ENCODE data around the gene STX11.

STX11 gene

GRCh38 chr6:144139817-144140216, 10.5 kb upstream of the STX11 start:
- DNase-seq, result no peak
- intact Hi-C loops (cut with DNase I), result no loop called here

GRCh38 chr6:144140867-144141266, 9.4 kb upstream of the STX11 start:
- DNase-seq, result no peak
- intact Hi-C loops (cut with DNase I), result no loop called here

GRCh38 chr6:144141470-144141869, 8.8 kb upstream of the STX11 start:
- intact Hi-C loops (cut with DNase I), result no loop called here
- DNase-seq, result no peak

DNA sequence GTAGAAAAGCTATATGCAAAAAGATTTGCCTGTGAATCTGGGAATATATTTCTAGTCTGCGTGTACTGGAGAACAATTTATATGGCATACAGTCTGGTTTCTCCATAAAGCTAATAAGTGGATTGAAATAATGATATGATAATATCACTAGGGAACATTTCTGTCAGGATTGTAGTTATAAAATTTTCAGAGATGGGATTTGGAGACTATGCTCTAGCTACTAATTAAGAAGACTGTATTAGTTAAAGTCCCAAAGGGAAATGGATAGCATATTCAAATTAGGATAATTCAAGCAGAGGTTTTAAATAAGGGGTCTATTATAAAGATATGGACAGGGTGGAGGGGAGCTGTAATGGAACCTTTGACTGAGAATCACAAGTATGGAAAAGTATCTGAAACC, 7.2 kb upstream of the STX11 start:
- DNase-seq, result no peak
- intact Hi-C loops (cut with DNase I), result no loop called here

DNA sequence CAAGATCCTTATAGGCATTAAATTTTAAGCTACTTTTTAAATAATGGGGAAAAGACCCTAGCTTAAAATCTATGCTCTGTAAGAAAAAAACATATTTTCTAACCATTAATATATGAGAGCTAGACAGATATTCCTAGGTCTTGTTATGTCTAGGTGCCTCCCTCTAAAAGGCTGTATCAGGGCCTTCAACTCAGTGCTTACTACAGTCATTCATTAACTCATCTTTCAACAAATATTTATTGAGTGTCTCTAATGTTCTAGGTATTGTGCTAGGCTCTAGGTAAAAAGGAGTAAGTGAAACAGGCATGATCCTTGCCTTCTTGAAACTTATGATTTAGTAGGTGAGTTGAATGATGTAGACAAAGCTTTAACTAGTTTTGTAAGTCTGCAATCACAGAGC, 6.4 kb upstream of the STX11 start:
- DNase-seq, result no peak
- intact Hi-C loops (cut with DNase I), result no loop called here

GRCh38 chr6:144144996-144145395, 5.3 kb upstream of the STX11 start:
- intact Hi-C loops (cut with DNase I), result no loop called here
- DNase-seq, result no peak

DNA sequence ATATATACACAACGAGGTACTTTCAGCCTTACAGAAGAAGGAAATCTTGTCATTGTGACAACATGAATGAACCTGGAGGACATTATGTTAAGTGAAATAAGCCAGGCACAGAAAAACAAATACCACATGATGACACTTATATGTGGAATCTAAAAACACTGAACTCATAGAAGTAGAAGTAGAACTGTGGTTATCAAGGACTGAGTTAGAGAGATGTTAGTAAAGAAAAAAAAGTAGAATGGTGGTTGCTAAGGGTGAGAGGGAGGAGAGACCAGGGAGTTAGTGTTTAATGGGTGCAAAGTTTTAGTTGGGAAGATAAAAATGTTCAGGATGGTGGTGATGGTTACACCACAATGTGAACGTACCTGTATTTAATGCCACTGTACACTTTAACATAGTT, 4.8 kb upstream of the STX11 start:
- intact Hi-C loops (cut with DNase I), result no loop called here
- DNase-seq, result no peak

DNA sequence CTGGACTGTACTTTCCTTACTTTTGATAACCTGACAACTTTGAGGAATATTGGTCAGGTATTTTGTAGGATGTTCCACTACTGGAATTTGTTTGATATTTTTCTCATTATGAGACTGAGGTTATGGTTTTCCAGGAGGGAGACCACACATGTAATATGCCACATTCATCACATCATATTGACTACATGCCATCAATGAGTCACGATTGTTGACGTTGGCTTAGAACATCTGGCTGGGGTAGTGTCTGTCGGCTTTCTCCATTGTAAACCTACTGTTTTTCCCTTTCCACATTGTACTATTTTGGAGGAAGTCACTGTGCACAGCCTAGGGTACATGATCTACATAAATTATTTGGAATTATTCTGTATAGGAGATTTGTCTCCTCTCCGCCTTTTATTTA, 1.4 kb upstream of the STX11 start:
- intact Hi-C loops (cut with DNase I), result no loop called here
- DNase-seq, result no peak

DNA sequence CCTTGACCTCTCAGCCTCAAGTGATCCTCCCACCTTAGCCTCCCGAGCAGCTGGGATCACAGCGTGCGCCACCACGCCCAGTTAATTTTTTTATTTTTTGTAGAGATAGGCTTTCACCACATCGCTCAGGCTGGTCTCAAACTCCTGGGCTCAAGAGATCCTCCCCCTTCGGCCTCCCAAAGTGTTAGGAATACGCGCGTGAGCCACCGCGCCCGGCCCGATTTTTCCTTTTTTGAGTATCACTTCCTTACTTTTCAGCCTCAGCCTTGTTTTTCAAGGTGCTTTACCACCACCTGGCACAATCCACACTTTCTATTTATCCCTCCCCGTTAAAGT, 791 bp upstream of the STX11 start:
- DNase-seq, result no peak
- intact Hi-C loops (cut with DNase I), result no loop called here

GRCh38 chr6:144150710-144151657, 667 bp downstream of the STX11 start:
- intact Hi-C loops (cut with DNase I), result no loop called here
- peak in 2 of 42 donors; percentile 2 to 7 for DNase-seq

- intact Hi-C loops (cut with DNase I), result no loop called here
- DNase-seq, result no peak
Observed at GRCh38 chr6:144152334-144152900, 2.1 kb downstream of the STX11 start.

DNA sequence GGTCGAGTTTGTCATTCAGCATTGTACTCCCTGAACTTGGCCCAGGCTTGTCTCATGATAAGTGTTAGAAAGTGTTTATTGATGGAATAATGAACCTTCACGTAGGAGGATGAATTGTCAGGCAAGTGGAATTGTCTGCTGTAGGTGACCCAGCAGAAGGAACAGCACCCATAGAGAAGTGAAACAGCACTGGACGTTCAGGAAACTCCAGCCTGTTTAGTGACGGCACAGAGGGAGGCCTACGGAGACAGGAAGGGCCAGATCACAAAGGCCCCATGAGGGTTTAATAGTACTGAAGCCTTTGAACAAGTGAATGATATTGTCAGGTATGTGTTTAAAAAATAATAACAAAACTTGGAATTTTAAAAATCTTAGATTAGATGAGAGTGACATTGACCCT, 2.9 kb downstream of the STX11 start:
- peak in 21 of 42 donors; percentile 9 to 52 (median 19) for DNase-seq
- intact Hi-C loops (cut with DNase I), result no loop called here

- no peak for DNase-seq
- intact Hi-C loops (cut with DNase I), result no loop called here
Observed at GRCh38 chr6:144153971-144154370, 3.7 kb downstream of the STX11 start.

GRCh38 chr6:144155529-144155928, 5.2 kb downstream of the STX11 start:
- DNase-seq, result no peak
- intact Hi-C loops (cut with DNase I), result no loop called here

- intact Hi-C loops (cut with DNase I), result no loop called here
- DNase-seq, result no peak
Observed at GRCh38 chr6:144156338-144156737, 6.0 kb downstream of the STX11 start.

DNA sequence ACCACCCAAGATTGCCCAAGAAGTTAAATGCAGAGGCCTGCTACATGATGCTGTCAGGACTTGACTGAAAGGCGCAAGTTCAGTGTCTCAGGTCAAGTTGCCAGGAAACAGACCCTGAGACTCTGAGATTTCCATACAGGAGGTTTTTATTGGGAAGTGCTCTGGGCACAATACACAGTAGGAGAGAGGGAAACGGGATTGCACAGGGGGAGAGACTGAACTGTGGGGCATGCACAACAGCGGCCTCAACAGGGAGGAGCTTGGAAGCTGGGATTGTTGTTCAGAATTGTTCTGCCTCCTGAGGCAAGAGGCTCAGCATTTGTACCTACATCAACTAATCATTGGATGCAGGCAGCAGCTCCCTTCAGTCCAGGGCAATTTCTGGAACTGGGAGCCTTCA, 6.7 kb downstream of the STX11 start:
- intact Hi-C loops (cut with DNase I), result no loop called here
- DNase-seq, result no peak

- intact Hi-C loops (cut with DNase I), result no loop called here
- DNase-seq, result no peak
Observed at GRCh38 chr6:144158133-144158532, 7.8 kb downstream of the STX11 start.

- no peak for DNase-seq
- intact Hi-C loops (cut with DNase I), result no loop called here
Observed at GRCh38 chr6:144159223-144159622, 8.9 kb downstream of the STX11 start.

GRCh38 chr6:144159742-144160141, 9.4 kb downstream of the STX11 start:
- intact Hi-C loops (cut with DNase I), result no loop called here
- DNase-seq, result no peak

DNA sequence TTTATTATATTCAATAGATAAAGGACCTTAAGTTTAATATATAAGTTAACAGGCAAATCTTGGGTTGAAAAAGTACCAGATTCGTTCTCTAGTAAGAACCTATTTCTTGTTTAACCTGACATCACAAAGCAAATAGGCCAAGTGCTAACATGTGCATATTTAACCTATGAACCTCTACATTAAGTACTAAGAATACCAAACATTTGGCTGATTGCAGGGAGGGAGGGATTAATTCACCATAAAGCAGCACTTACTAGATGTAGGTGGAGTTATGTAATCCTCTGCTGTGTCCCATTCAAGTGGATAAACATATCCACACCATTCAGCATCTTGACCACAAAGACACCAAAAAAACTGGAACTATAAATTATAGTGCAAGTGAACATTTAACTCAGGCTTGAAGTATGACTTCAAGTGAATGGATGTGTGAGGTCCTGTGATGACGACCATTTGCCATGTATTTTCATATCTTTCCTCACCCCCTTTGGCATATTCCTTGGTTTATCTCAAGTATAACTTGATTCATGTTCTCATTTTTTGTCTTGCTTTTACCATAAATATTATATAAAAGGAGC, 10.2 kb downstream of the STX11 start:
- intact Hi-C loops (cut with DNase I), result no loop called here
- no peak for DNase-seq

DNA sequence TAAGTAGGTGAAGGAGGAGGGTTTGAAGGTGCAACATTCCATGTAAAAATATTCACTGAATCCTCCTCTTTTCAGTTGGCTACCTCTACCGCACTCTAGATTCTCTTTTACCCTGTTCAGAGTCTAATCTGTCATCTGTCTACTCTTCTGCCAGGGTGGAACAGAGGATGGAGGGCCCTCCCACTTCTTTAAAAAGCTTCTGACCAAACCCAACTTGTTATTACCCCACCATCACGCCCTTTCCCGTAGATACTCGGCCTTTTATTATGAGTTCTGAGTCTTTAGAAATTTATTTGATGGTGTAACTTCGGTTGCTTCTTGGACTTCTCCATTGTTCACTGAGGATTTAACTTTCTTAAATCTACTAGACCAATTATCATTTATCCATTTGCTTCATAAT, 11.7 kb downstream of the STX11 start:
- intact Hi-C loops (cut with DNase I), result no loop called here
- DNase-seq, result no peak
